Activated CD8-positive, alpha-beta T cell treated with anti-CD3 and anti-CD28 coated beads for 36 hours (primary cell): ENCODE data around the gene DHRS4L2. TPM values are rescaled to one million over a fixed set of nuclear protein-coding genes. Genes with fewer than 3 reads are reported as not detected.
A peak's percentile ranks its signal among the peaks of the same experiment; 100 is the strongest.
"Not testable (repeated sequence)": the region's sequence is repeated elsewhere in the genome, so short reads cannot be mapped to it uniquely, and the experiment has no call there.

ENCODE experiments used
- ATAC-seq: fragments of 200-7000 bp; cut with Tn5 transposase; one replicate; pipeline ENCODE4 v1.10.0; 2021; ENCODE audit warnings: mild to moderate bottlenecking, moderate library complexity
- CTCF ChIA-PET: fragments of 350-600 bp; sonication (Branson Sonifier 250); formaldehyde crosslinking; loops from one replicate; lab custom pipeline; 2021; ENCODE audit warnings: antibody characterized with exemption; lab: Charles Lee
- POLR2A ChIA-PET: fragments of 350-600 bp; sonication (Branson Sonifier 250); formaldehyde crosslinking; loops from one replicate; lab custom pipeline; 2021; ENCODE audit warnings: antibody characterized with exemption; lab: Charles Lee
- DNase-seq: peaks from one replicate; pipeline ENCODE4 v3.0.0-alpha.2; 2020
- H3K27ac Mint-ChIP-seq: one replicate; pipeline ENCODE4 v1.8.0; 2021; ENCODE audit warnings: mild to moderate bottlenecking, mixed read lengths
- H3K27me3 Mint-ChIP-seq: one replicate; pipeline ENCODE4 v1.8.0; 2021; ENCODE audit warnings: mixed read lengths
- H3K36me3 Mint-ChIP-seq: one replicate; pipeline ENCODE4 v1.8.0; 2021; ENCODE audit warnings: low read depth, mixed read lengths
- H3K4me1 Mint-ChIP-seq: one replicate; pipeline ENCODE4 v1.8.0; 2021; ENCODE audit warnings: low read depth, mixed read lengths
- H3K4me3 Mint-ChIP-seq: one replicate; pipeline ENCODE4 v1.8.0; 2021; ENCODE audit warnings: mild to moderate bottlenecking, moderate library complexity, mixed read lengths
- H3K9me3 Mint-ChIP-seq: one replicate; pipeline ENCODE4 v1.8.0; 2021; ENCODE audit warnings: mixed read lengths
- CTCF ChIP-seq: fragments of 200-600 bp; IDR thresholded peaks from one replicate; pipeline ENCODE4 v1.8.0; 2022; ENCODE audit warnings: antibody characterized with exemption, mild to moderate bottlenecking
- intact Hi-C: fragments of 100-400 bp; cut with micrococcal nuclease; formaldehyde crosslinking; loops from one replicate; pipeline ENCODE4 v1.10.0; 2022
- total RNA-seq, 2 experiments: library from RNA; stranded (reverse); gene quantifications; one replicate each; pipeline ENCODE4 v1.2.3, GENCODE V29; 2021

DHRS4L2 gene
- total RNA-seq, 2 experiments from 2014 or later: 20.8 to 24.3 TPM

GRCh38 chr14:23954279-23954614 is 34.5 kb upstream of the DHRS4L2 start:
- DNase-seq, POLR2A ChIA-PET, H3K27me3 Mint-ChIP-seq, intact Hi-C loops, H3K36me3 Mint-ChIP-seq, H3K9me3 Mint-ChIP-seq: not testable (repeated sequence)
- H3K4me3 Mint-ChIP-seq: peak overlapping the region; percentile 87
- H3K4me1 Mint-ChIP-seq: peaks cover 22% of the 10 kb centered on the region
- H3K27ac Mint-ChIP-seq: peak overlapping the region; percentile 91
- peak; percentile 30 for TF ChIP-seq CTCF
- CTCF ChIA-PET: interaction anchor here (0.9 to 2.6 kb wide), 6 partner anchors 24 to 619 kb away, joined by 3 to 13 read pairs (median 3); no protein-coding TSS in a partner anchor
- peak; percentile 3 for ATAC-seq

- H3K4me3 Mint-ChIP-seq, H3K27ac Mint-ChIP-seq, H3K9me3 Mint-ChIP-seq, H3K27me3 Mint-ChIP-seq, DNase-seq, intact Hi-C loops, POLR2A ChIA-PET, ATAC-seq, H3K36me3 Mint-ChIP-seq: not testable (repeated sequence)
- CTCF ChIA-PET: interaction anchor here (0.9 to 2.6 kb wide), 5 partner anchors 24 to 619 kb away, joined by 3 to 13 read pairs (median 3); no protein-coding TSS in a partner anchor
- H3K4me1 Mint-ChIP-seq: peaks cover 22% of the 10 kb centered on the region
Observed at GRCh38 chr14:23954965-23955364, 33.8 kb upstream of the DHRS4L2 start.

GRCh38 chr14:23955811-23956210 is 32.9 kb upstream of the DHRS4L2 start:
- H3K36me3 Mint-ChIP-seq, DNase-seq, H3K4me3 Mint-ChIP-seq, H3K27ac Mint-ChIP-seq, ATAC-seq, H3K9me3 Mint-ChIP-seq, POLR2A ChIA-PET, intact Hi-C loops, H3K27me3 Mint-ChIP-seq: not testable (repeated sequence)
- CTCF ChIA-PET: interaction anchor here (1.6 kb wide), 1 partner anchor 92 kb away, joined by 3 read pairs; no protein-coding TSS in a partner anchor
- peaks cover 22% of the 10 kb centered on the region for H3K4me1 Mint-ChIP-seq

- intact Hi-C loops, POLR2A ChIA-PET, H3K9me3 Mint-ChIP-seq, H3K4me1 Mint-ChIP-seq, H3K27me3 Mint-ChIP-seq, H3K36me3 Mint-ChIP-seq, H3K4me3 Mint-ChIP-seq, CTCF ChIA-PET, ATAC-seq, DNase-seq, H3K27ac Mint-ChIP-seq: not testable (repeated sequence)
Observed at GRCh38 chr14:23957913-23958569, 30.7 kb upstream of the DHRS4L2 start.

GRCh38 chr14:23960899-23961298 is 27.8 kb upstream of the DHRS4L2 start:
- H3K4me3 Mint-ChIP-seq: not testable (repeated sequence)

GRCh38 chr14:23961704-23962103 is 27.0 kb upstream of the DHRS4L2 start:
- H3K4me1 Mint-ChIP-seq, DNase-seq, ATAC-seq, H3K27me3 Mint-ChIP-seq, POLR2A ChIA-PET, H3K4me3 Mint-ChIP-seq, intact Hi-C loops, H3K36me3 Mint-ChIP-seq, H3K27ac Mint-ChIP-seq, CTCF ChIA-PET, H3K9me3 Mint-ChIP-seq: not testable (repeated sequence)

More at GRCh38 chr14:23960899-23961298, 27.8 kb upstream of the DHRS4L2 start:
- DNase-seq, H3K27ac Mint-ChIP-seq, POLR2A ChIA-PET, H3K27me3 Mint-ChIP-seq, H3K9me3 Mint-ChIP-seq, CTCF ChIA-PET, H3K4me1 Mint-ChIP-seq, intact Hi-C loops, ATAC-seq: not testable (repeated sequence)
- H3K36me3 Mint-ChIP-seq: peaks cover 12% of the 10 kb centered on the region

- H3K9me3 Mint-ChIP-seq, H3K4me3 Mint-ChIP-seq, ATAC-seq, DNase-seq, H3K27me3 Mint-ChIP-seq, CTCF ChIA-PET, H3K36me3 Mint-ChIP-seq, POLR2A ChIA-PET, H3K4me1 Mint-ChIP-seq, intact Hi-C loops, H3K27ac Mint-ChIP-seq: not testable (repeated sequence)
Observed at GRCh38 chr14:23969130-23969480, 19.6 kb upstream of the DHRS4L2 start.

- DNase-seq (peak; percentile 68), ATAC-seq (peak; percentile 95)
- intact Hi-C loops, H3K4me1 Mint-ChIP-seq, H3K27ac Mint-ChIP-seq, H3K36me3 Mint-ChIP-seq, H3K9me3 Mint-ChIP-seq, H3K27me3 Mint-ChIP-seq, POLR2A ChIA-PET, CTCF ChIA-PET: not testable (repeated sequence)
- H3K4me3 Mint-ChIP-seq: peak overlapping the region; percentile 33
Observed at GRCh38 chr14:23969481-23970282, 19.0 kb upstream of the DHRS4L2 start.

GRCh38 chr14:23970283-23970659 is 18.5 kb upstream of the DHRS4L2 start:
- H3K4me3 Mint-ChIP-seq: peak overlapping the region; percentile 29
- DNase-seq, H3K27me3 Mint-ChIP-seq, POLR2A ChIA-PET, CTCF ChIA-PET, intact Hi-C loops, H3K4me1 Mint-ChIP-seq, H3K36me3 Mint-ChIP-seq, H3K9me3 Mint-ChIP-seq, H3K27ac Mint-ChIP-seq: not testable (repeated sequence)
- ATAC-seq: peak; percentile 40

- DNase-seq, H3K9me3 Mint-ChIP-seq, ATAC-seq, H3K27ac Mint-ChIP-seq, H3K4me1 Mint-ChIP-seq, H3K36me3 Mint-ChIP-seq, CTCF ChIA-PET, intact Hi-C loops, H3K27me3 Mint-ChIP-seq, H3K4me3 Mint-ChIP-seq, POLR2A ChIA-PET: not testable (repeated sequence)
Observed at GRCh38 chr14:23973178-23973577, 15.6 kb upstream of the DHRS4L2 start.

GRCh38 chr14:23974041-23974440 is 14.7 kb upstream of the DHRS4L2 start:
- H3K4me1 Mint-ChIP-seq, H3K9me3 Mint-ChIP-seq, H3K27me3 Mint-ChIP-seq, H3K36me3 Mint-ChIP-seq, H3K27ac Mint-ChIP-seq, H3K4me3 Mint-ChIP-seq, DNase-seq, ATAC-seq, POLR2A ChIA-PET: not testable (repeated sequence)
- CTCF ChIA-PET: interaction anchor here (1.4 to 1.5 kb wide), 2 partner anchors 84 to 342 kb away, joined by 4 to 5 read pairs; no protein-coding TSS in a partner anchor
- intact Hi-C loops: loop anchor here (2.0 kb wide), 1 partner anchor 41 kb away; no protein-coding TSS in a partner anchor
